CMK (cell line): Measurements from ENCODE around the gene TTC39C.
A peak's percentile ranks its signal among the peaks of the same experiment; 100 is the strongest.
"Not testable (repeated sequence)": the region's sequence is repeated elsewhere in the genome, so short reads cannot be mapped to it uniquely, and the experiment has no call there.

Source experiments
- DNase-seq: peaks from one replicate; pipeline ENCODE4 v3.0.0-alpha.2; 2010; ENCODE audit warnings: low read depth

Gene TTC39C

GRCh38 chr18:24136967-24137373 is 122.4 kb downstream of the TTC39C start:
- no peak for DNase-seq

- no peak for DNase-seq
Observed at GRCh38 chr18:24138409-24138788, 123.8 kb downstream of the TTC39C start.

GRCh38 chr18:24138789-24139616 is 124.4 kb downstream of the TTC39C start, which contains the start of gene CABYR:
Gene CABYR (plus strand): TSS chr18:24139062. CDS start chr18:24143115, 4,053 bp downstream.
- no peak for DNase-seq

GRCh38 chr18:24140697-24141096 is 126.1 kb downstream of the TTC39C start:
- no peak for DNase-seq

- no peak for DNase-seq
Observed at GRCh38 chr18:24142376-24142775, 127.8 kb downstream of the TTC39C start.

- DNase-seq, result not testable (repeated sequence)
Observed at GRCh38 chr18:24149591-24149990, 135.0 kb downstream of the TTC39C start.

- no peak for DNase-seq
Observed at GRCh38 chr18:24153397-24153796, 138.8 kb downstream of the TTC39C start.

- no peak for DNase-seq
Observed at GRCh38 chr18:24157855-24158254, 143.3 kb downstream of the TTC39C start.

- DNase-seq, result no peak
Observed at GRCh38 chr18:24160086-24160485, 145.5 kb downstream of the TTC39C start.

GRCh38 chr18:24161304-24161703 is 146.8 kb downstream of the TTC39C start:
- no peak for DNase-seq

GRCh38 chr18:24168496-24168895 is 153.9 kb downstream of the TTC39C start:
- no peak for DNase-seq

GRCh38 chr18:24170360-24170759 is 155.8 kb downstream of the TTC39C start:
- no peak for DNase-seq

- DNase-seq, result no peak
Observed at GRCh38 chr18:24173997-24174396, 159.4 kb downstream of the TTC39C start.

- DNase-seq, result peak; percentile 3
Observed at GRCh38 chr18:24176727-24177416, 162.3 kb downstream of the TTC39C start.

GRCh38 chr18:24177499-24178133 is 163.1 kb downstream of the TTC39C start:
- DNase-seq, result no peak

- no peak for DNase-seq
Observed at GRCh38 chr18:24180048-24180447, 165.5 kb downstream of the TTC39C start.

- DNase-seq, result no peak
Observed at GRCh38 chr18:24181806-24182205, 167.3 kb downstream of the TTC39C start.
